GM18517 (cell line): ENCODE measurements around the gene ANKDD1B.
A peak's percentile ranks its signal among the peaks of the same experiment; 100 is the strongest.

Source experiments
- ATAC-seq: cut with Tn5 transposase; IDR thresholded peaks from one replicate; pipeline ENCODE4 v1.9.1; 2021; ENCODE audit warnings: mild to moderate bottlenecking, moderate library complexity; ENCODE audit not compliant: unreplicated experiment

The ANKDD1B gene

GRCh38 chr5:75659791-75660450 lies 48.7 kb downstream of the ANKDD1B start:
- ATAC-seq: no peak

GRCh38 chr5:75660678-75661465 lies 49.6 kb downstream of the ANKDD1B start:
- ATAC-seq: no peak

GRCh38 chr5:75662061-75662460 lies 50.8 kb downstream of the ANKDD1B start:
- ATAC-seq: no peak

GRCh38 chr5:75663579-75664284 lies 52.5 kb downstream of the ANKDD1B start:
- ATAC-seq: no peak

GRCh38 chr5:75664979-75665378 lies 53.7 kb downstream of the ANKDD1B start:
- ATAC-seq: no peak

GRCh38 chr5:75666801-75667200 lies 55.5 kb downstream of the ANKDD1B start:
- no peak for ATAC-seq

GRCh38 chr5:75667586-75667985 lies 56.3 kb downstream of the ANKDD1B start:
- ATAC-seq: no peak

GRCh38 chr5:75668445-75668844 lies 57.2 kb downstream of the ANKDD1B start:
- ATAC-seq: no peak

GRCh38 chr5:75668977-75669689 lies 57.9 kb downstream of the ANKDD1B start:
- peak; percentile 91 for ATAC-seq

- ATAC-seq: no peak
These were observed 59.3 kb downstream of the ANKDD1B start for GRCh38 chr5:75670577-75670976.

GRCh38 chr5:75671506-75671905 lies 60.3 kb downstream of the ANKDD1B start:
- ATAC-seq: no peak

GRCh38 chr5:75672616-75673015 lies 61.4 kb downstream of the ANKDD1B start:
- ATAC-seq: no peak

GRCh38 chr5:75675783-75676182 lies 64.5 kb downstream of the ANKDD1B start:
- ATAC-seq: no peak

- no peak for ATAC-seq
These were observed 66.4 kb downstream of the ANKDD1B start for GRCh38 chr5:75677607-75678006.

- no peak for ATAC-seq
These were observed 66.9 kb downstream of the ANKDD1B start for GRCh38 chr5:75678155-75678554.

GRCh38 chr5:75681125-75681830 lies 70.0 kb downstream of the ANKDD1B start:
- no peak for ATAC-seq

GRCh38 chr5:75685141-75685540 lies 73.9 kb downstream of the ANKDD1B start:
- no peak for ATAC-seq

- no peak for ATAC-seq
These were observed 75.2 kb downstream of the ANKDD1B start for GRCh38 chr5:75686480-75686879.

GRCh38 chr5:75690669-75691068 lies 79.4 kb downstream of the ANKDD1B start:
- ATAC-seq: no peak

- ATAC-seq: no peak
These were observed 83.5 kb downstream of the ANKDD1B start for GRCh38 chr5:75694781-75695180.
